ENCODE measurements around the gene GOSR2. TPM values are rescaled to one million over a fixed set of nuclear protein-coding genes. Genes with fewer than 3 reads are reported as not detected.

The GOSR2 gene
- total RNA-seq, 1 donor from 2014 or later, result 60.2 TPM

GRCh38 chr17:46894024-46894423 lies 28.9 kb upstream of the GOSR2 start:
- Mint-ChIP-seq H3K4me3 (no peak overlapping the region), H3K4me1 (ENCODE audit: unreplicated experiment) (peaks cover 8% of the 10 kb centered on the region), H3K9me3 (peaks cover 6% of the 10 kb centered on the region), H3K27ac (no peak overlapping the region), H3K27me3 (peaks cover 24% of the 10 kb centered on the region), H3K36me3 (no peaks in the 10 kb centered on the region)
- TF ChIP-seq CTCF (conservative IDR thresholded peaks at IDR 0.05), result no peak
- no peak for DNase-seq (ENCODE audit: extremely low spot score, unreplicated experiment)

- Mint-ChIP-seq H3K9me3 (peaks cover 6% of the 10 kb centered on the region), H3K27ac (no peak overlapping the region), H3K36me3 (no peaks in the 10 kb centered on the region), H3K27me3 (peaks cover 23% of the 10 kb centered on the region), H3K4me3 (no peak overlapping the region), H3K4me1 (ENCODE audit: unreplicated experiment) (peaks cover 7% of the 10 kb centered on the region)
- DNase-seq (ENCODE audit: extremely low spot score, unreplicated experiment), result no peak
- TF ChIP-seq CTCF (conservative IDR thresholded peaks at IDR 0.05), result no peak
These were observed 28.3 kb upstream of the GOSR2 start for GRCh38 chr17:46894476-46895151.

GRCh38 chr17:46895171-46895570 lies 27.8 kb upstream of the GOSR2 start:
- Mint-ChIP-seq H3K4me1 (ENCODE audit: unreplicated experiment) (peaks cover 1% of the 10 kb centered on the region), H3K27ac (no peak overlapping the region), H3K36me3 (no peaks in the 10 kb centered on the region), H3K9me3 (peaks cover 6% of the 10 kb centered on the region), H3K4me3 (no peak overlapping the region), H3K27me3 (peaks cover 18% of the 10 kb centered on the region)
- TF ChIP-seq CTCF (conservative IDR thresholded peaks at IDR 0.05), result no peak
- DNase-seq (ENCODE audit: extremely low spot score, unreplicated experiment), result no peak

DNA sequence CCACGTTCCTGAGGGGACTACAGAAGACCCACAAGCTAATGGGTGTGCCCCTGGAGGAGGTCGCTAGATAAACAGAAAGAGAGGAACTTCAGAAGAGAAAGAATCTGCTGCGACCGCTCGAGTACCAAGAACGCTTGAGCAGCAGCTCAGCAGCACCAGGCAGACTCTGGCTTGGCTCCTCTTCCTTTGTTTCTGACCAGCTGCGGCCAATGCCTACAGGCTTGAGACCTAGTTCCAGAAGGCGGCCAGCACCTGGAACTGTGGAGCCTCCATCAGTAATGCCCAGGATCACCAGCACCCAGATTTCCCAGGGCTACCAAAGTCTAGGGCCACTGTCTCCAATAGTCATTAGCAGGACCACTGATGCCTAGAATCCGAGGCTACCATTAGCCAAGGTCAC lies 26.0 kb upstream of the GOSR2 start:
- DNase-seq (ENCODE audit: extremely low spot score, unreplicated experiment), result no peak
- no peak for TF ChIP-seq CTCF (conservative IDR thresholded peaks at IDR 0.05)
- H3K27ac Mint-ChIP-seq, result no peak overlapping the region
- H3K36me3 Mint-ChIP-seq, result no peaks in the 10 kb centered on the region
- H3K4me3 Mint-ChIP-seq, result no peak overlapping the region
- H3K27me3 Mint-ChIP-seq, result peaks cover 21% of the 10 kb centered on the region
- H3K9me3 Mint-ChIP-seq, result peaks cover 6% of the 10 kb centered on the region
- H3K4me1 Mint-ChIP-seq (ENCODE audit: unreplicated experiment), result no peaks in the 10 kb centered on the region

DNA sequence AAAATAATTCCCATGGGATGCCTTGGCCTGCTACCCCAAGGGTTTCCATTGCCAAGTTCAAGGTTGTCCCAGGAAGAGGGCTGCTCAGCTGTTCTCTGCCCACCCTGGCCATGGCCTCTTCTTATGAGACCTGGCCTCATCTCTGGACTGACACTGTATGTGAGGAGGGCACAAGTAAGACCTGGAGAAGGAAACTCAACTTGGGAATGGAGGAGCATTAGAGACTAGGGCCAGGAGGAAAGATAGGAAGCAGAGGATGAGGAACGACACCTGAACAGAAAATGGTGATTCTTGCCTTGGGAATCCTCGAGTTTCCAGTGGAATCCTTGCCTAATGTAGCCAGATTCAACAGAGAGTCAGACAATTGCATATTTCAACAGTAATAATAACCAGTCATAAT lies 24.6 kb upstream of the GOSR2 start:
- Mint-ChIP-seq H3K4me1 (ENCODE audit: unreplicated experiment) (no peaks in the 10 kb centered on the region), H3K9me3 (peaks cover 6% of the 10 kb centered on the region), H3K27me3 (peaks cover 14% of the 10 kb centered on the region), H3K4me3 (no peak overlapping the region), H3K36me3 (no peaks in the 10 kb centered on the region), H3K27ac (no peak overlapping the region)
- no peak for DNase-seq (ENCODE audit: extremely low spot score, unreplicated experiment)
- no peak for TF ChIP-seq CTCF (conservative IDR thresholded peaks at IDR 0.05)
